Liver (tissue), 9 donors: ENCODE results near the gene CCDC97. TPM values are rescaled to one million over a fixed set of nuclear protein-coding genes. Genes with fewer than 3 reads are reported as not detected.

Experiments
- DNase-seq: peaks from one replicate; pipeline ENCODE4 v3.0.0-alpha.2; 2017; ENCODE audit warnings: low spot score
- H3K27ac ChIP-seq, 2 donors: one replicate each; pipeline ENCODE4 v1.7.0; 2013; ENCODE audit warnings: inconsistent platforms in 2 of 2, low read length in 2 of 2, control low read depth in 1 of 2, low read depth in 1 of 2, mild to moderate bottlenecking in 1 of 2
- H3K27me3 ChIP-seq, 4 donors: one replicate each; pipeline versions ENCODE4 v1.6.1 to v1.7.0; 2013; ENCODE audit warnings: low read length in 3 of 4, inconsistent platforms in 1 of 4, mild to moderate bottlenecking in 1 of 4, moderate library complexity in 1 of 4; ENCODE audit not compliant: control insufficient read depth in 4 of 4, insufficient read depth in 4 of 4
- H3K36me3 ChIP-seq, 4 donors: one replicate each; pipeline versions ENCODE4 v1.6.1 to v1.7.0; 2013; ENCODE audit warnings: low read length in 3 of 4, mild to moderate bottlenecking in 3 of 4, low read depth in 1 of 4, moderate library complexity in 1 of 4; ENCODE audit not compliant: control insufficient read depth in 4 of 4, insufficient read depth in 3 of 4
- H3K4me1 ChIP-seq, 4 donors: one replicate each; pipeline versions ENCODE4 v1.6.1 to v1.7.0; 2013; ENCODE audit warnings: low read length in 3 of 4, mild to moderate bottlenecking in 3 of 4, moderate library complexity in 1 of 4; ENCODE audit not compliant: control insufficient read depth in 4 of 4, insufficient read depth in 4 of 4
- H3K4me3 ChIP-seq, 3 donors: one replicate each; pipeline versions ENCODE4 v1.6.1 to v1.7.0; 2013; ENCODE audit warnings: low read length in 3 of 3, control low read depth in 1 of 3, low read depth in 1 of 3, mild to moderate bottlenecking in 1 of 3
- H3K9ac ChIP-seq, 2 donors: one replicate each; pipeline ENCODE4 v1.7.0; 2013; ENCODE audit warnings: low read length in 2 of 2, mild to moderate bottlenecking in 2 of 2, moderate library complexity in 2 of 2, control low read depth in 1 of 2, low read depth in 1 of 2
- H3K9me3 ChIP-seq, 4 donors: one replicate each; pipeline versions ENCODE4 v1.6.1 to v1.7.0; 2013; ENCODE audit warnings: low read length in 3 of 4; ENCODE audit not compliant: control insufficient read depth in 4 of 4
- ATF3 ChIP-seq: IDR thresholded peaks from 2 replicates; pipeline ENCODE4 v1.6.1; 2016; ENCODE audit warnings: antibody characterized with exemption
- CTCF ChIP-seq: fragments of 150-350 bp; IDR thresholded peaks from 2 replicates; pipeline ENCODE4 v1.5.1; 2017; ENCODE audit warnings: improper control_type of control experiment, low read depth, low read length; ENCODE audit not compliant: missing input control
- EGR1 ChIP-seq, 2 donors: IDR thresholded peaks; 2 replicates each; pipeline ENCODE4 v1.6.1; 2016 to 2018; ENCODE audit warnings: antibody characterized with exemption in 2 of 2, low read depth in 2 of 2
- FOXA1 ChIP-seq: IDR thresholded peaks from 2 replicates; pipeline ENCODE4 v1.6.1; 2016; ENCODE audit warnings: antibody characterized with exemption
- FOXA2 ChIP-seq: IDR thresholded peaks from 2 replicates; pipeline ENCODE4 v1.6.1; 2016; ENCODE audit warnings: antibody characterized with exemption
- GABPA ChIP-seq, 2 donors: IDR thresholded peaks in 1 of 2; conservative IDR thresholded peaks in 1 of 2; 2 replicates each; pipeline ENCODE4 v1.6.1; 2016; ENCODE audit warnings: antibody characterized with exemption in 2 of 2, mild to moderate bottlenecking in 1 of 2, moderate library complexity in 1 of 2
- HNF4A ChIP-seq, 2 donors: conservative IDR thresholded peaks; 2 replicates each; pipeline ENCODE4 v1.6.1; 2016; ENCODE audit warnings: antibody characterized with exemption in 2 of 2, mild to moderate bottlenecking in 2 of 2
- HNF4G ChIP-seq: IDR thresholded peaks from 2 replicates; pipeline ENCODE4 v1.6.1; 2016; ENCODE audit warnings: antibody characterized with exemption
- JUND ChIP-seq, 2 donors: IDR thresholded peaks; 2 replicates each; pipeline ENCODE4 v1.6.1; 2016; ENCODE audit warnings: antibody characterized with exemption in 2 of 2
- MAX ChIP-seq: IDR thresholded peaks from 2 replicates; pipeline ENCODE4 v1.6.1; 2016; ENCODE audit warnings: antibody characterized with exemption
- NR2F2 ChIP-seq: IDR thresholded peaks from 2 replicates; pipeline ENCODE4 v1.6.1; 2016; ENCODE audit warnings: antibody characterized with exemption
- RAD21 ChIP-seq, 2 donors: IDR thresholded peaks; 2 replicates each; pipeline ENCODE4 v1.6.1; 2016; ENCODE audit warnings: antibody characterized with exemption in 2 of 2, mild to moderate bottlenecking in 2 of 2
- REST ChIP-seq: IDR thresholded peaks from 2 replicates; pipeline ENCODE4 v1.6.1; 2016; ENCODE audit warnings: antibody characterized with exemption, mild to moderate bottlenecking
- RXRA ChIP-seq, 2 donors: IDR thresholded peaks; 2 replicates each; pipeline ENCODE4 v1.6.1; 2017 to 2018; ENCODE audit warnings: antibody characterized with exemption in 2 of 2, mild to moderate bottlenecking in 1 of 2
- SP1 ChIP-seq: IDR thresholded peaks from 2 replicates; pipeline ENCODE4 v1.6.1; 2018; ENCODE audit warnings: antibody characterized with exemption, mild to moderate bottlenecking
- TAF1 ChIP-seq: conservative IDR thresholded peaks from 2 replicates; pipeline ENCODE4 v1.6.1; 2016; ENCODE audit warnings: antibody characterized with exemption, mild to moderate bottlenecking
- YY1 ChIP-seq: IDR thresholded peaks from 2 replicates; pipeline ENCODE4 v1.6.1; 2016; ENCODE audit warnings: antibody characterized with exemption, mild to moderate bottlenecking
- ZBTB33 ChIP-seq: IDR thresholded peaks from 2 replicates; pipeline ENCODE4 v1.6.1; 2016; ENCODE audit warnings: antibody characterized with exemption
- WGBS: extraction: QIAGEN DNeasy Blood & Tissue Kit; methylation state at CpG from one replicate; pipeline ENCODE4 v1.1.7; 2013; 5-methylcytosine and 5-hydroxymethylcytosine counted together
- polyA plus RNA-seq, 2 donors: library from polyadenylated mRNA; stranded (reverse) in 1 of 2; unstranded in 1 of 2; fragments of 200-250 nt in 1 of 2; fragments of >200 nt in 1 of 2; fragmentation: Nextera tagmentation in 1 of 2; extraction: Ambion mirVana in 1 of 2; gene quantifications; one replicate each; pipeline versions ENCODE4 v1.2.1 to v1.2.3, GENCODE V29; 2013 to 2015
- total RNA-seq, 2 donors: library from RNA; depleted of rRNA; stranded (reverse); fragments of >200 nt; gene quantifications; one replicate each; pipeline ENCODE4 v1.2.3, GENCODE V29; 2014
- donor health status: healthy.
- donor health status: healthy.
- donor health status: healthy.
- donor health status: healthy.
- donor health status: healthy.

CCDC97 gene
- total and polyA plus RNA-seq, 4 donors: 3.8 to 5.7 (median 5.3) TPM

- no peak for TF ChIP-seq ZBTB33
Observed at GRCh38 chr19:41356984-41357739, 47.2 kb downstream of the CCDC97 start (continued).

- TF ChIP-seq JUND (IDR thresholded peaks at IDR 0.05) (no peak), ZBTB33 (no peak), ATF3 (no peak), EGR1 (IDR thresholded peaks at IDR 0.05; ENCODE audit: low read depth in 2 of 2) (no peak), FOXA2 (no peak), YY1 (no peak), FOXA1 (no peak), SP1 (no peak), HNF4G (no peak), REST (no peak), RAD21 (IDR thresholded peaks at IDR 0.05) (no peak), MAX (no peak), TAF1 (no peak), NR2F2 (no peak), RXRA (IDR thresholded peaks at IDR 0.05) (no peak), HNF4A (conservative IDR thresholded peaks at IDR 0.05) (no peak), CTCF (no peak), GABPA (IDR thresholded peaks at IDR 0.05 in 1 of 2, conservative IDR thresholded peaks at IDR 0.05 in 1 of 2) (no peak)
- Histone ChIP-seq H3K27ac (no peak overlapping the region), H3K4me1 (peaks cover 0 to 16% (median 10%) of the 10 kb centered on the region in 4 donors), H3K4me3 (no peak overlapping the region), H3K9ac (no peak overlapping the region), H3K36me3 (no peaks in the 10 kb centered on the region), H3K9me3 (no peaks in the 10 kb centered on the region), H3K27me3 (no peaks in the 10 kb centered on the region)
- no peak for DNase-seq
- WGBS: 93% methylated on average over 13 of the region's 13 CpGs
Observed at GRCh38 chr19:41357746-41358145, 47.8 kb downstream of the CCDC97 start.
